Measurements from ENCODE around the gene ZC3H6.

ZC3H6 gene

DNA sequence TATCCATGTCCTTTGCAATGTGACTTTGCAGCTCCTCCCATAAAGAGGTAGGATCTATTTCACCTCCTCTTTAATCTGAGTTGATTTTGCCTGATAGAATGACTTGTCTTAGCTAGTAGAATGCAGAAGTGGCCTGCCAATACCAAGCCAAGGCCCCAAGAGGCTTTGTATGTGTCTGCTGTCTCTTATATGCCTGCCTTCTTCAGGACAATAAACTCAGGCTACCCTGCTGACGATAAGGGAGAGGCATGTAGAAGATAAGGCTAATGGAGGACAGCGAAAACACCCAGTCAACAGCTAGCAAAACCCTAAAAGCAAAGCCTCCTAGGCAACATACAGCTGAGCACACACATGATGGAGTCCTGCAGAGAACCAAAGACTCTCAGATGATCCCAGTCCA lies 18.7 kb upstream of the ZC3H6 start:
- Histone ChIP-seq H3K27me3 (ENCODE audit: control insufficient read depth, insufficient read depth, low read length) (no peaks in the 10 kb centered on the region), H3K9ac (ENCODE audit: low read length) (no peak overlapping the region), H3K9me3 (ENCODE audit: control insufficient read depth, low read depth, low read length) (no peaks in the 10 kb centered on the region), H3K4me3 (ENCODE audit: low read length) (no peak overlapping the region), H3K27ac (ENCODE audit: low read length) (no peak overlapping the region), H3K4me1 (ENCODE audit: control insufficient read depth, low read depth, low read length) (peaks cover 9% of the 10 kb centered on the region), H3K36me3 (ENCODE audit: control insufficient read depth, low read depth, low read length) (no peaks in the 10 kb centered on the region)

DNA sequence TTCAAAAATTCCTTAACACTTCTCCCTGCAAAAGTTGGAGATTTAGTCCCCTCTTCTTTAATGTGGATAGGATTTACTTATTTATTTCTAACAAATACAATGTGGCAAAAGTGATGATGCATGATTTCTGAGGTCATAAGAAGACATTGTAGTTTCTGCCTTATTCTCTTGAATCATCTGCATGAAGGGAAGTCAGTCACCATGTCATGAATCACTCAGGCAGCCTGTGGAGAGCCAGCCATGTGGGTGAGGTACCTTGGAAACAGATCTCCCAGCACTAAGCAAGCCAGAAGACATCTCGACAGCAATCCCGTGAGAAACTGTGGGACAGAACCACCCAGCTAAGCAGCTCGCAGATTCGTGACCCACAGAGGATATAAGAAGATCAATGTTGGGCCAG lies 17.8 kb upstream of the ZC3H6 start:
- H3K9me3 ChIP-seq (ENCODE audit: control insufficient read depth, low read depth, low read length), result peaks cover 4% of the 10 kb centered on the region
- H3K4me1 ChIP-seq (ENCODE audit: control insufficient read depth, low read depth, low read length), result peaks cover 9% of the 10 kb centered on the region
- H3K4me3 ChIP-seq (ENCODE audit: low read length), result no peak overlapping the region
- no peak overlapping the region for H3K9ac ChIP-seq (ENCODE audit: low read length)
- H3K27ac ChIP-seq (ENCODE audit: low read length), result no peak overlapping the region
- H3K36me3 ChIP-seq (ENCODE audit: control insufficient read depth, low read depth, low read length), result no peaks in the 10 kb centered on the region
- no peaks in the 10 kb centered on the region for H3K27me3 ChIP-seq (ENCODE audit: control insufficient read depth, insufficient read depth, low read length)

DNA sequence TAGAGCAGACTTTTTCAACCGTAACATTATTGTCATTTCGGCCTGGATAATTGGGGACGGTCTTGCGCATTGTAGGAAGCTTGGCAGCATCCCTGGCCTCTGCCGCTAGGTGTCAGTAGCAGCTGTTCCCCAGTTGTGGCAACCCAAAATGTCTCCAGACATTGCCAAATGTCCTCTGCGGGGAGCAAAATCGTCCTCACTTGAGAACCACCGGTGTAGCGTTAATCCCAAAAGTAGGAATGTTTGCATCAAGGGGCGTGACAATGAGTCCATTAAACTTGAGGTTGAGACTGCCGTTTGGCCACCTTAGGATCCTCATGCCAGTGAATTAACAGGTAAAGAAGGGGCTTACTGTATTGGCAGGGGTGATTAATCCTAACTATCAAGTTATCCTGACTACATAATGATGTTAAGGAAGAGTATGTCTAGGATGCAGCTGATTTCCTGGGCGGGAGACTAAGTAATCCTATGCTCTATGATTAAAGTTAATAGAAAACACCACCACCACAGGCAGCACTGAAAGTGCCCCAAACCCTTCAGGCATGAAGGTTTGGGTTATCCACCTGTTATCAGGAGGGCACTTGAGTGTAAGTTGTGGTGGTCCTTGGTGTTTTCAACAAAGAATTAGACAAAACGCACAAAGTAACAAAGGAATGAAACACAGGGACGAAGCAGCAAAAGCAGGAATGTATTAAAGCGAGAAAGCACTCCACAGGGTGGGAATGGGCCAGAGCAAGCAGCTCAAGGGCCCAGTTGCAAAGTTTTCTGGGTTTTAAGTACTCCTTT lies 15.7 kb upstream of the ZC3H6 start:
- Histone ChIP-seq H3K36me3 (ENCODE audit: control insufficient read depth, low read depth, low read length) (no peaks in the 10 kb centered on the region), H3K9me3 (ENCODE audit: control insufficient read depth, low read depth, low read length) (peaks cover 7% of the 10 kb centered on the region), H3K9ac (ENCODE audit: low read length) (no peak overlapping the region), H3K27me3 (ENCODE audit: control insufficient read depth, insufficient read depth, low read length) (no peaks in the 10 kb centered on the region), H3K4me3 (ENCODE audit: low read length) (no peak overlapping the region), H3K4me1 (ENCODE audit: control insufficient read depth, low read depth, low read length) (peaks cover 4% of the 10 kb centered on the region), H3K27ac (ENCODE audit: low read length) (no peak overlapping the region)

DNA sequence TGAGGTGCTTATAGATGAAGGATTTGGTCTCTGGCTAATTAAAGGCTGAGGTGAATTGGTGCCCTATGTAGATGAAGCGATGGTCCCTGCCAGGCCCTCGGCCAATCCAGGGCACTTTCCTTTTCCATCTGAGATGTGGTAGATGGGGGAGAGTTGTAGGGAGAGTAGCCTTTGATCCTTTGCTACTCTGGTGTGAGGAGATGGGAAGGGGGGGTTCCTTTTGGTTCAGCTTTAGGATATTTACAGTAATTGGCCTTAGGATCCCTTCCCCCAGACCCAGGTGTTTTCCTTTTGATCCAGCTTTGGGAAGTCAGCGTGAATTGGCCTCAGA lies 15.1 kb upstream of the ZC3H6 start:
- Histone ChIP-seq H3K4me1 (ENCODE audit: control insufficient read depth, low read depth, low read length) (peaks cover 4% of the 10 kb centered on the region), H3K36me3 (ENCODE audit: control insufficient read depth, low read depth, low read length) (no peaks in the 10 kb centered on the region), H3K9ac (ENCODE audit: low read length) (no peak overlapping the region), H3K4me3 (ENCODE audit: low read length) (no peak overlapping the region), H3K27ac (ENCODE audit: low read length) (no peak overlapping the region), H3K9me3 (ENCODE audit: control insufficient read depth, low read depth, low read length) (peaks cover 7% of the 10 kb centered on the region), H3K27me3 (ENCODE audit: control insufficient read depth, insufficient read depth, low read length) (no peaks in the 10 kb centered on the region)

DNA sequence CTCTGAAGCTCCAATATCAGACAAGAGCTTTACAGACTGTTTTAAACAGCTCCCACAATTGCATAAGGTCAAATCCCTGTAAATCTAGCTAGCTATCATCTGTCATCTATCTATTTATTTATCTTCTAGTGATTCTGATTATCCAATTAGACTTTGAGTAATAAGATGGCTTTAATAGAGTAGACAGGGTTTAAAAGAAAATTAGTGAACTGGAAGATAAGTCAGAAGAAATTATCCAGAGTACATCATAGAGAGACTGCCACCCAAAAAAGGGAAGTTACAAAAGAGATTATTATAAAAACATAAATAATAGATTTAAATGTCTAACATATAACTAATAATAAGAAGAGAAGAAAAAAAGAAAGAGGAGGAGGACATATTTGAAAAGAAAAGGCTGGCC lies 12.5 kb upstream of the ZC3H6 start:
- no peak overlapping the region for H3K9ac ChIP-seq (ENCODE audit: low read length)
- H3K9me3 ChIP-seq (ENCODE audit: control insufficient read depth, low read depth, low read length), result peaks cover 7% of the 10 kb centered on the region
- peaks cover 4% of the 10 kb centered on the region for H3K4me1 ChIP-seq (ENCODE audit: control insufficient read depth, low read depth, low read length)
- no peaks in the 10 kb centered on the region for H3K27me3 ChIP-seq (ENCODE audit: control insufficient read depth, insufficient read depth, low read length)
- H3K36me3 ChIP-seq (ENCODE audit: control insufficient read depth, low read depth, low read length), result no peaks in the 10 kb centered on the region
- H3K4me3 ChIP-seq (ENCODE audit: low read length), result no peak overlapping the region
- no peak overlapping the region for H3K27ac ChIP-seq (ENCODE audit: low read length)

DNA sequence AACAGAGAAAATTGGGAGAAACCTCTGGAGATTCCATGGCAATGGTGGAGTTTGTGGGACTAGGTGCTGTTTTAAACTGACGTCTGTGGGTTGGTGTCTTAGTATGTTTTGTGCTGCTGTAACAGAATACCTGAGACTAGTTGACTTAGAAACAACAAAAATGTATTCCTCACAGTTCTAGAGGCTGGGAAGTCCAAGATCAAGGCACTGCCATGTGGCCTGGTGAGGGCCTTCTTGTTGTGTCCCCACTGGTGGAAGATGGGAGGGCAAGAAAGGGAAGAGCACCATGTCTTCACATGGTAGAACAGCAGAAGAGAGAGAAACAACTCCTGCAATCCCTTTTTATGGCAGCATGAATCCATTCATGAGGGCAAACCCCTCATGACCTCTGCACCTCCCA lies 6.8 kb upstream of the ZC3H6 start:
- no peaks in the 10 kb centered on the region for H3K9me3 ChIP-seq (ENCODE audit: control insufficient read depth, low read depth, low read length)
- no peaks in the 10 kb centered on the region for H3K4me1 ChIP-seq (ENCODE audit: control insufficient read depth, low read depth, low read length)
- H3K36me3 ChIP-seq (ENCODE audit: control insufficient read depth, low read depth, low read length), result no peaks in the 10 kb centered on the region
- H3K4me3 ChIP-seq (ENCODE audit: low read length), result no peak overlapping the region
- H3K9ac ChIP-seq (ENCODE audit: low read length), result no peak overlapping the region
- H3K27me3 ChIP-seq (ENCODE audit: control insufficient read depth, insufficient read depth, low read length), result no peaks in the 10 kb centered on the region
- no peak overlapping the region for H3K27ac ChIP-seq (ENCODE audit: low read length)

DNA sequence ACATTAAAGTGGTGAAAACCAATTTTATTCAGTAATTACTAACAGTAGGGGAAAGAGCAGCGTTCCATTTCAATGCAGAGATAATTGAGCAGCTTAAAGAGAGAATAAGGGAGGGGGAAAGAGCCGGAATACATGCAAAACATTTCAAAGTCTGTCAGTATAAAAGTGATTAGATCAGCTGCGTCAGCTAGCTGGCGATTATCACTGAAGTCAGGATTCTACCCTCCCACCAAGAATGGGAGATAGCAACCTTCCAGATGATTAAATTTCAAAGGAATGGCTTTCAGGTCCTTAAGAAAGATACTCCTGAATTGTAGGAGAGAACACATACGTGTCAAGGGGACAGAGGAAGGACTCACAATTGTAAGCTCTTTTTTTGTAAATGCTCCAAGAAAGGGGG lies 2.7 kb upstream of the ZC3H6 start:
- H3K36me3 ChIP-seq (ENCODE audit: control insufficient read depth, low read depth, low read length), result no peaks in the 10 kb centered on the region
- H3K9me3 ChIP-seq (ENCODE audit: control insufficient read depth, low read depth, low read length), result no peaks in the 10 kb centered on the region
- H3K27me3 ChIP-seq (ENCODE audit: control insufficient read depth, insufficient read depth, low read length), result no peaks in the 10 kb centered on the region
- H3K4me1 ChIP-seq (ENCODE audit: control insufficient read depth, low read depth, low read length), result no peaks in the 10 kb centered on the region
- no peak overlapping the region for H3K4me3 ChIP-seq (ENCODE audit: low read length)
- no peak overlapping the region for H3K27ac ChIP-seq (ENCODE audit: low read length)
- H3K9ac ChIP-seq (ENCODE audit: low read length), result no peak overlapping the region

DNA sequence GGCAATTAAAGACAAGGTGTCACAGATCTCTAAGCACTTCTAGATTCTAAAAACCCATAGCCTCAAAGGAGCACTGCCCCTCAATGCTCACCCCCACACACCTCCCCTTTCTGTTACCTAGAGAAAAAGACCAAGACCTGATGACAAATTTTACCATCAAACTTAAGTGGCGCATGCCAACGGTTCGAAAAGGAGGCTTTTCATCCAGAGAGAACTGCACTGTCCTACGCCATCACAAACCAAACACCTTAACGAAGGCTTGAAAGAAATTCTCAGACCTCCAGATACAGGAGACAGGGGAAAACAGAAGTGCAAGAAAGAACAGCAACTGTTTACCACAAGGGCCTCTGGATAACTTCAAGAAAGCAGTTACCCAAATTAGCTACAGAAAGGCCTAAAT lies 2.0 kb upstream of the ZC3H6 start:
- no peaks in the 10 kb centered on the region for H3K27me3 ChIP-seq (ENCODE audit: control insufficient read depth, insufficient read depth, low read length)
- H3K27ac ChIP-seq (ENCODE audit: low read length), result no peak overlapping the region
- no peaks in the 10 kb centered on the region for H3K9me3 ChIP-seq (ENCODE audit: control insufficient read depth, low read depth, low read length)
- no peak overlapping the region for H3K9ac ChIP-seq (ENCODE audit: low read length)
- no peak overlapping the region for H3K4me3 ChIP-seq (ENCODE audit: low read length)
- H3K4me1 ChIP-seq (ENCODE audit: control insufficient read depth, low read depth, low read length), result no peaks in the 10 kb centered on the region
- H3K36me3 ChIP-seq (ENCODE audit: control insufficient read depth, low read depth, low read length), result no peaks in the 10 kb centered on the region

DNA sequence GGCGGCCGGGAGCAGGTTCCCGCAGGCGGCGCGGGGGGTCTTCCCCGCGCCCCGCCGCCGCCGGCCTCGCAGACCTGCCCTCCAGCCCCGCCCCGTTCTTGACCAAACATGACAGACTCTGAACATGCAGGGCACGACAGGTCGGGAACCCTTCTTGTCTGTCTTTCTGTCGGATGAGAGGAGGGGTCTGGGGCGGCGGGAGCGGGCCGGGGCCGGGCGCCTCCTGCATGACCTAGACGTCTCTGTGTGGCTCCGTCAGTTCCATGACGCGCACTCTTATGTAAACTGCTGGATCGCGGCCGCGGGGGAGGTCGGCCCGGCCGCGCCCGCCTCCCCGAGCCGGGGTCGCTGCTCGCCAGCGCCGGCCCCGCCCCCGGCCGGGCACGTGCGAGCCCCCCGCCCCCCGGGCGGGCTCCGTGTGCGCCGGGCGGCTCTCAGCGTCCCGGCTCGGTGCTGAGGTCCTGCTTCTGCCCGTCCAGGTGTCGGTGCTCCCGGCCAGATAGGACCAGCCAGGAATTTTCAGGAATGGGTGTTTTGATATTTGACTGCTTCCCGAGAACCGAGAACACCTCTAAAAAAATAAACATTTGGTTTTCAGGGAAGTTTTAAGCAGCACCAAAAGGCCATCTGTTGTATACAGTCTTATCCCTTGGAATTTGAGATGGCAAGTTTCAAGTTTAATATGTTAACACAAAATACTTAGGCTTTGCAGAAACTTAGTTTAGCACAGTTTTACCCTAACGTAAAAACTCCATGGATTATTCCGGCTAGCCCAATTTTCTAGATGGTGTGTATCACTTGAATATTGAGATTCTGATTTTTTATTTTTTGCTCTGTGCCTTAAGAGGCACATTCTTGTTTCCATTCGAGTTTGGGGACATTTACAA lies 733 bp downstream of the ZC3H6 start:
- Histone ChIP-seq H3K36me3 (ENCODE audit: control insufficient read depth, low read depth, low read length) (no peaks in the 10 kb centered on the region), H3K27me3 (ENCODE audit: control insufficient read depth, insufficient read depth, low read length) (no peaks in the 10 kb centered on the region), H3K4me1 (ENCODE audit: control insufficient read depth, low read depth, low read length) (no peaks in the 10 kb centered on the region), H3K9ac (ENCODE audit: low read length) (peak overlapping the region; percentile 100), H3K9me3 (ENCODE audit: control insufficient read depth, low read depth, low read length) (no peaks in the 10 kb centered on the region), H3K27ac (ENCODE audit: low read length) (peak overlapping the region; percentile 99), H3K4me3 (ENCODE audit: low read length) (peak overlapping the region; percentile 96)

DNA sequence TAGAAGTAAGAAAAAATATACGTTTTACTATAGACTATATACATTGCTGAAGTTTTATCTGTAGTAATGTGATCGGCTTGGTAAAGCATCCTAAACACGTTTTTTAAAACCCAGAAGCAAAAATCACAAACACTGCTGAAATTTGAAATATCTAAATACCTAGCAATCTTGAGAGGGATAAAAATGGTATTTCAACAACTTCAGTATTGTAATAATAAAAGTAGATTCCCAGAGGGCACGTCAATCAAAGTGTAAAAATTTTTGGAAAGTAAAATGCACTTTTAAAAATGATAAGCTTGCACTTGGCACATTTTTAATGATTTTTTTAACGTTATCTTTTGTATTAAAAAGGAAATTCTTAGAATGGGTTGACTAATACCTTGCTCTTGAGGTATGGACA lies 1.6 kb downstream of the ZC3H6 start:
- Histone ChIP-seq H3K4me3 (ENCODE audit: low read length) (peak overlapping the region; percentile 72), H3K27ac (ENCODE audit: low read length) (no peak overlapping the region), H3K36me3 (ENCODE audit: control insufficient read depth, low read depth, low read length) (no peaks in the 10 kb centered on the region), H3K4me1 (ENCODE audit: control insufficient read depth, low read depth, low read length) (no peaks in the 10 kb centered on the region), H3K27me3 (ENCODE audit: control insufficient read depth, insufficient read depth, low read length) (no peaks in the 10 kb centered on the region), H3K9ac (ENCODE audit: low read length) (peak overlapping the region; percentile 100), H3K9me3 (ENCODE audit: control insufficient read depth, low read depth, low read length) (no peaks in the 10 kb centered on the region)

DNA sequence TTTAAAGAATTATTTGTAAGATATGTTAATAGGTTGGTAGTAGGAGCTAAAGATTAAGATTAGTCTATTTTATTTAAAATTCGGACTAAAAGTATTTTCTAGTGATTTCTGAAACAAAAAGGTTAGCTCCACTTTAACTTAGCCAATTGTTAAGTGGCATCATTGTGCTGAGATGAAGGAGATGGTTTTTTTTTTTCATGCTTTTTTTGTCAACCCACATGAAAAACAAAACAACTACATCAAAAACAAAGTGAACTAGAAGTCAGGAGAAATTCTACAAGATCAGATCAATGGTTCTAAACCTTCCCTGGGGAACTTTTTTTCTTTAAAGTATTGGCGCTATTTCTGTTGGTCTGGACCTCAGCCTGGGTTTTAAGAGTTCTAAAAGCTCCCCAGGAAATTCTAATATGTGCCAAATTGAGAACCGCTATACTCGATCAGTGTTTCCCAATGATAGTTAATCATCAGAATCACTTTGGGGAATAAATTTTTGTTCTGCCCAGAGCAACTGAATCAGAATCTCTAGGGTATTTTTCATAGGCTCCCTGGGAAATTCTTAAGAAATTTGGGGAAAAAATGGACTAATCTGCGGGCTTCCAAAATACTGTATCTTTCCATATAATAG lies 2.3 kb downstream of the ZC3H6 start:
- Histone ChIP-seq H3K9me3 (ENCODE audit: control insufficient read depth, low read depth, low read length) (no peaks in the 10 kb centered on the region), H3K4me3 (ENCODE audit: low read length) (no peak overlapping the region), H3K36me3 (ENCODE audit: control insufficient read depth, low read depth, low read length) (no peaks in the 10 kb centered on the region), H3K27me3 (ENCODE audit: control insufficient read depth, insufficient read depth, low read length) (no peaks in the 10 kb centered on the region), H3K27ac (ENCODE audit: low read length) (no peak overlapping the region), H3K4me1 (ENCODE audit: control insufficient read depth, low read depth, low read length) (no peaks in the 10 kb centered on the region), H3K9ac (ENCODE audit: low read length) (no peak overlapping the region)

All from iPS-18a (cell line).